DMS53 (cell line): ENCODE data around the gene BTG2.
A peak's percentile ranks its signal among the peaks of the same experiment; 100 is the strongest.

Experiments
- DNase-seq: peaks from one replicate; lab custom pipeline; 2025; lab: John Stamatoyannopoulos, UW

The BTG2 gene

GRCh38 chr1:203276408-203276807, 28.9 kb upstream of the BTG2 start:
- no peak for DNase-seq

GRCh38 chr1:203276916-203277545, 28.3 kb upstream of the BTG2 start:
- DNase-seq, result no peak

GRCh38 chr1:203278082-203278884, 27.0 kb upstream of the BTG2 start:
- DNase-seq, result peak; percentile 64

GRCh38 chr1:203278885-203279406, 26.4 kb upstream of the BTG2 start:
- no peak for DNase-seq

- DNase-seq, result no peak
These were observed 25.3 kb upstream of the BTG2 start for GRCh38 chr1:203280061-203280460.

DNA sequence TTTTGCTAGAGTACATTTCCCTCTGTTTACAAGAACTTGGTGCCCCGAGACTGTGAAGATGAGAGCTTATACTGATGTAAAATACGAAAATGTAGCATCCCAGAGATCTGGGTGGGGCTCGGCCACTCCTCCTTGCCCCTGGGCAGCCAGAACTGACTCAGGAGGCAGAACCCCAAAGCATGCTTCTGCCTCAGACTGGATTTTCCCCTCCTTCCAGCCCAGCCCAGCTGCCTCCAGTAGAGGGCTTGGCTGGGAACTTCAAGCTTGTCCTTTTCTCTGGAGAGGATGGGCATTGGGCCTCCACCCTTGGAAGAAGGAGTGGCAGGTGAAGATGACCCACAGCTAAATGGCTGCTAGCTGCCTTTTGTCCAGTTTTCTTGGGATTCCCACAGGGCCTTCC, 24.3 kb upstream of the BTG2 start:
- no peak for DNase-seq

GRCh38 chr1:203281851-203282661, 23.3 kb upstream of the BTG2 start:
- peak; percentile 42 for DNase-seq

DNA sequence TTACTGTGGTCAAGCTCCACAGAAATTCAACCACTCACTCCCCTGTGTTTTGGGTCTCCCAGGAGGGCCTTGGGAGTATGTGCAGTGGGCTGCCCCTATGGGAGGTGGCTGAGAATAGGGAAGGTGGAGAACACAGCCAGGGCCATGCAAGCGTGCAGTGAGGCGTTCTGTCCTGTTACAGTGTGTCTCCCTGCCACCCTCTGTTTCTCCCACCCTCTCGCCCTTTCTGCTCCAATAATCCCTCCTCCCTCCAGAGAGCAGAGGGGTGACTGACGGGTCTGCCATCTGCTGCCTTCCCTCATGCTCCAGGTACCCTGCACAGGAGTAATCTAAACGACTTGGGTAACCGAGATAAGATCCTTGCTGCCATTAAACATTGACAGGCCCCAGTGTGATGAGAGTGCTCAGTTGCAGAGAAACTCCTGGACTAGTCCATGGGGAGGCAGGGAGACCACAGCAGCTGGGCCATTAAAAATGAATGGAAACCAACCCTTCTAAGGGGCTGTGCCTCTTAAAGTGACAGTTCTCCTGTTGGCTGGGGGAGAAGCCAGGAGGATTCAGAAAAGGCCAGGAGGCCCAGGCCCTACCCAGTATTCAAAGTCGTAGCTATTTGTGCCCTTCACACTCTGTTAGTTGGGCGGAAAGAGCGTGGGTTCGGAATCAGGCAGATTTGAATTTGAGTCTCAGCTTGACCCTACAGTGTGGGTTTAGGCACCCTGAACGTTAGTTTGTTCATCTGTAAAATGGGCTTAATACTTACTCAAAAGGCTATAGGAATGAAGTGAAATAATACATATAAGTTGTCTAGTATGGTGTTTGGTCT, 22.4 kb upstream of the BTG2 start:
- DNase-seq, result no peak

DNA sequence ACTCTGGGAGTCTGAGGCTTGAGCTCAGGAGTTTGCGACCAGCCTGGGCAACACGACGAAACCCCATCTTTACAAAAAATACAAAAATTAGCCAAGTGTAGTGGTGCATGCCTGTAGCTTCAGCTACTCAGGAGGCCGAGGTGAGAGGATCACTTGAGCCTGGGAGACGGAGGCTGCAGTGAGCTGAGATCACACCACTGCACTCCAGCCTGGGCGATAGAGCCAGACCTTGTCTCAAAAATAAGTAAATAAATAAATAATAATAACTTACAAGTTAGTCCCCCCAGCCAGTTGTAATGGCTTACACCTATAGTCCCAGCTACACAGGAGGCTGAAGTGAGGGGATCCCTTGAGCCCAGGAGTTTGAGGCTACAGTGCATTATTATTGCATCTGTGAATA, 21.7 kb upstream of the BTG2 start:
- DNase-seq, result no peak

DNA sequence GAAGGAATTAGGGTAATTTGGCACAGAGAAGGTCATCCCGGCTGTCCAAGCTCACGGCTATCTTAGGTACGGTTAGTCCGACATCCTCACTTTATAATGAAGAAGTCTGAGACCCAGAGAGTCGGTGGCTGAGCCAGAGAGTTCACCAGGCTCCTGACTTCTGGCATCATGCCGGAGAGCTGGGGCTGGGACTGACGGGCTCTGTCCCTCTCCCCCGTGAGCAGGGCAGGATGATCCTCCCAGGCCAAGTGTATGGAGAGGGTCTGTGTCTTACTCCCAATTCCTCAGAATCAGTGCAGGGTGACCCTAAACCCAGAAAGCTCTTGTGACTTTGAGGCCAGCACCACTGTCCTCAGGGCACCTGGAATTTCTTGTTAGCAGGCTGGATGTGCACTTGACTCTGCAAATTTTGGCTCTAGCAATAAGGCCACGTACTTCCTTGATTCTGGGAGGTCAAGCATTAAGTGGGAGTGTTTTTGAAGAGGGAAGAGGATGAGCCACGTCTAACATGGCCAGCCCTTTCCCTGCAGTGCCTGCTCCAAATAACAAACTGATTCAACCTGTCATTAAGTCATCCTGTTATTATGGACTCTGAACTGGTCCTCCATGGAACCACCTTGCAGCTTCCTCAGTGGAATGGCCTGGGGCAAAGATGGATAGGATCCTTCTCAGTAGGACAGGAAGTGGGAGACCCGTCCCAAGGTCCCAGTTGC, 20.8 kb upstream of the BTG2 start:
- peak; percentile 65 for DNase-seq

DNA sequence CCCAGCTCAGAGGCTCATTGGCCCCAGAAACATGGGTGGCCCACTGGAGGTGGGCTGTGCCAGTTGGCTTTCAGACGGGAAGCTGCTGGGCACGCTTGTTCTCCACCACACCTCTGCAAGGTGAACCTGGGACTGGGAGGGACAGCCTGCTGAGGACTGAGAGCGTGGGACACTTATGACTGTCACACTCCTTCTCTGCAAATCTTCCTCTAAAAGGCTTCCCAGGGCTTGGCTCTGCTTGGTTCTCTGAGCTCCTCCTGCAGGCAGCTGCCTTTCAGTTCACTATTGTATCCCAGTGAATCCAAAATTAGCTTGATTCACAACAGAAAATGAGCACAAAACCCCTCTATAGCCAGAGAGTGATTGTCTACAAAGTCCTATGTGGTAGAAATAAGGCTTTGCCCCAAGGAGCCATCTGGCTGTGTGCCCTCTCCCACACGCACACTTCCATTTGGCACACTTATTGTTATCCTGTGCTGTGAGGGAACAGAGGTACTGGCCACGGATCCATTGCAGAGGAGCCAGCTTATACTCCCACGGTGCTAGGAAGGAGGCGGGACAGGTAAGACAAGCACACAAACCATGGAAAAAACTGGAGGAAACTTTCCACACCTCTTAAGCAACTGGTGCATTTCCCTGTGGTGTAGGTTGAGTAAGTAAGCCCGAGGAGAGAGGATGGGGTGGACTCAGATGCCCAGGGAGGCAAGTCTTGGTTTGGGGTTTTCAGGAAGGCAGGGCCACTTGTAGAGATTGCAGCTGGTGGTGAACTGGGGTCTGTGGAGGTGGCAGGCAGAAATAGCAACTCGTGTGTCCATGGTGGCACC, 18.9 kb upstream of the BTG2 start:
- peak; percentile 42 for DNase-seq

DNA sequence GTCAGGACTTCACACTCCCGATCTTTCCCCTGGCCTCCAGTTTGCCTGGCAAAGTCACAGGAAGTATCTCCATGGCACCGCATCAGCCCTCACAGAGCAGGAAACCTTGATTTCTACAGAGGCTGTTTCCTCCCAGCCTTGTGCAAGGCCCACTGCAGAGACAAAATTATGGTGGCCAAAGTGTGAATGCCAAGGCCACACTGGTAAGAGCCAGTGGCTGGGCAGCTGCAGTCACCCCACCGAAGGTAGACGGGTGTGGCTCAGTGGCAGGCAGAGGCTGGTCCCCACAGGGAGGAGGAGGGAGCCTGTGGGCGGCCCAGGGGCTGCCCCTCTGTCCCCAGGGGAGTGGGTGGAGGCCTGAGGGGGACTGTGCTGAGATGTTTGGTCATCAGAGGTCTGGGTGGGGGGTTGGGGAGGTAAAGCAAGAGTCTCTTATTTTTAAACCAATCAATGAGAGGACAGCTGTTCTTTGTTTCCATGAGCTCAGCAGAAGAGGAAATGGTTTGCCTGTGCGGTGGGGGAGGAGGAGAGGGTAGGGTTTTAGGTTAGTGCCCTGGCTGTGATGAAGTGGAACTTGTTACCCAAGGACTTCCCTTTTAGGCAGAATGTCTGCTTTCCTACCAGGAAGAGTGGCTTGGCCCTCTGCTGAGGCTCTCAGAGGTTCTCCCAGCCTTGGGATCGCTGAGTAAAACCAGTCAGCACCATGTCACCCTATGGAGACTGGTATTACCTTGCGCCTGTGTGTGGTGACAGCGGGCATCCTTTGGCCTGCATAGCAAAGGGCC, 18.0 kb upstream of the BTG2 start:
- DNase-seq, result peak; percentile 89

- no peak for DNase-seq
These were observed 17.4 kb upstream of the BTG2 start for GRCh38 chr1:203287898-203288297.

DNA sequence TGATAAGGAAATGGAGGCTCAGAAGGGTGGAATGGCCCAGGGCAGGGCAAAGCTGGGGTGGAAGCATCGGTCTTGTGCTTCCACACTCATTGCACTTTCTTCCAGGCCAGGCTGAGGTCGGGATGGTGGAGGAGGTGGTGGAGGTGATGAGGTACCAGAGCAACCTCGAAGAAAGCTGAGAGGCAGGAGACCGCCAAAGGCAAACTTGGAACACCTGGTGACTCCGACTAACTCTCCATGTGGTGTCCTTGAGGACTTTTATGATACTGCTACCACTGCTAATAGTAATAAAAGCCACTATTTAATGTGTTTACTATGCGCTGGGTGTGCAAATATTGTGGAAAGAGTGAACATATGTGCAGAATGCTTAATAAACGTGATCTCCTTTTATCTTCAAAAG, 16.9 kb upstream of the BTG2 start:
- peak; percentile 86 for DNase-seq

- DNase-seq, result peak; percentile 86
These were observed 15.9 kb upstream of the BTG2 start for GRCh38 chr1:203289281-203289981.

DNA sequence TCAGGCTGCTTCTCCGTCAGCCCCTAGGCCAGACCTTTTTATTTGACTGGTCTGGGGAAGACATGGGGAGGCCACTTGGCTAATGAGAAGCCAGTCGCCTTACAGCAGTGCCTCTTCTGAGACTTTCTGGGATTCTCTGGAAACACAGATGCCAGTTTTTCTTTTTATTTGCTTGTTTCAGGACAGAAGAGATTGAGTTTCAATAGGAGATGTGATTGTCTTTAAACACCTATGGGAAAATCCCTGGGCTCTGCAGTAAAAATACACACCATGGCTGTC, 15.4 kb upstream of the BTG2 start:
- no peak for DNase-seq

GRCh38 chr1:203290261-203291089, 14.8 kb upstream of the BTG2 start:
- DNase-seq, result peak; percentile 100
